Epidermal melanocyte (primary cell): ENCODE results near the gene BRPF1.
"Not testable (repeated sequence)": the region's sequence is repeated elsewhere in the genome, so short reads cannot be mapped to it uniquely, and the experiment has no call there.

ENCODE experiments used
- DNase-seq: peaks from one replicate; pipeline ENCODE4 v3.0.0; 2011; ENCODE audit warnings: low spot score; ENCODE audit not compliant: insufficient read length

The BRPF1 gene

GRCh38 chr3:9769012-9769411 is 37.5 kb downstream of the BRPF1 start:
- no peak for DNase-seq

- peak; percentile 77 for DNase-seq
Measured at GRCh38 chr3:9769426-9770275, 38.1 kb downstream of the BRPF1 start, which contains the start of gene CAMK1. Gene CAMK1 (minus strand): TSS chr3:9769947. CDS start chr3:9767749, 2,198 bp downstream.

GRCh38 chr3:9770276-9770812 is 38.8 kb downstream of the BRPF1 start:
- DNase-seq, result no peak

- not testable (repeated sequence) for DNase-seq
Measured at GRCh38 chr3:9771007-9771406, 39.5 kb downstream of the BRPF1 start.

- no peak for DNase-seq
Measured at GRCh38 chr3:9776896-9777693, 45.6 kb downstream of the BRPF1 start.

GRCh38 chr3:9777694-9778021 is 46.1 kb downstream of the BRPF1 start:
- DNase-seq, result no peak

GRCh38 chr3:9778143-9779074 is 46.9 kb downstream of the BRPF1 start:
- no peak for DNase-seq

GRCh38 chr3:9779075-9779593 is 47.6 kb downstream of the BRPF1 start:
- no peak for DNase-seq

GRCh38 chr3:9779721-9780457 is 48.4 kb downstream of the BRPF1 start:
- DNase-seq, result no peak

GRCh38 chr3:9780458-9780812 is 48.9 kb downstream of the BRPF1 start:
- DNase-seq, result no peak

- no peak for DNase-seq
Measured at GRCh38 chr3:9780910-9781309, 49.4 kb downstream of the BRPF1 start.

GRCh38 chr3:9781551-9781950 is 50.0 kb downstream of the BRPF1 start:
- no peak for DNase-seq

- DNase-seq, result no peak
Measured at GRCh38 chr3:9781978-9782603, 50.6 kb downstream of the BRPF1 start.

GRCh38 chr3:9782770-9783169 is 51.2 kb downstream of the BRPF1 start:
- DNase-seq, result no peak

GRCh38 chr3:9783954-9784353 is 52.4 kb downstream of the BRPF1 start:
- no peak for DNase-seq

- no peak for DNase-seq
Measured at GRCh38 chr3:9784965-9785364, 53.4 kb downstream of the BRPF1 start.

GRCh38 chr3:9785602-9786001 is 54.1 kb downstream of the BRPF1 start:
- no peak for DNase-seq

GRCh38 chr3:9786209-9786739 is 54.7 kb downstream of the BRPF1 start:
- DNase-seq, result no peak

- DNase-seq, result no peak
Measured at GRCh38 chr3:9786825-9787669, 55.5 kb downstream of the BRPF1 start.
